Progenitor cell of endocrine pancreas (in vitro differentiated cells): ENCODE results near the gene CD101. TPM values are rescaled to one million over a fixed set of nuclear protein-coding genes. Genes with fewer than 3 reads are reported as not detected.

Experiments used
- DNase-seq: peaks from one replicate; pipeline ENCODE4 v3.0.0; 2021; ENCODE audit warnings: low spot score; ENCODE audit not compliant: unreplicated experiment
- H3K27ac Mint-ChIP-seq: 2 replicates; pipeline ENCODE4 v1.8.0; 2021; ENCODE audit warnings: mild to moderate bottlenecking, moderate library complexity, mixed read lengths
- H3K27me3 Mint-ChIP-seq: 2 replicates; pipeline ENCODE4 v1.8.0; 2021; ENCODE audit warnings: mixed read lengths
- H3K36me3 Mint-ChIP-seq: 2 replicates; pipeline ENCODE4 v1.8.0; 2022; ENCODE audit warnings: mixed read lengths; ENCODE audit not compliant: insufficient read depth
- H3K4me1 Mint-ChIP-seq: 2 replicates; pipeline ENCODE4 v1.8.0; 2021; ENCODE audit warnings: low read depth, mixed read lengths
- H3K4me3 Mint-ChIP-seq: 2 replicates; pipeline ENCODE4 v1.8.0; 2021; ENCODE audit warnings: low read depth, mild to moderate bottlenecking, moderate library complexity, mixed read lengths
- H3K9me3 Mint-ChIP-seq: 2 replicates; pipeline ENCODE4 v1.8.0; 2021; ENCODE audit warnings: low read depth, mixed read lengths
- total RNA-seq: library from RNA; stranded (reverse); gene quantifications from 2 replicates; pipeline ENCODE4 v1.2.1, GENCODE V29; 2021
- TF ChIP-seq, protein P1 (sequence below): fragments of 200-600 bp; sonication (generic); IDR thresholded peaks from one replicate; pipeline ENCODE4 v1.5.0; 2021; ENCODE audit warnings: antibody characterized with exemption, mild to moderate bottlenecking; ENCODE audit not compliant: unreplicated experiment

The CD101 gene
- total RNA-seq, 1 donor from 2014 or later = 2.8 TPM

- Mint-ChIP-seq H3K4me1 (peaks cover 2% of the 10 kb centered on the region), H3K36me3 (peaks cover 2% of the 10 kb centered on the region), H3K4me3 (no peak overlapping the region), H3K9me3 (no peaks in the 10 kb centered on the region), H3K27ac (no peak overlapping the region), H3K27me3 (no peaks in the 10 kb centered on the region)
- TF ChIP-seq, protein P1, sequence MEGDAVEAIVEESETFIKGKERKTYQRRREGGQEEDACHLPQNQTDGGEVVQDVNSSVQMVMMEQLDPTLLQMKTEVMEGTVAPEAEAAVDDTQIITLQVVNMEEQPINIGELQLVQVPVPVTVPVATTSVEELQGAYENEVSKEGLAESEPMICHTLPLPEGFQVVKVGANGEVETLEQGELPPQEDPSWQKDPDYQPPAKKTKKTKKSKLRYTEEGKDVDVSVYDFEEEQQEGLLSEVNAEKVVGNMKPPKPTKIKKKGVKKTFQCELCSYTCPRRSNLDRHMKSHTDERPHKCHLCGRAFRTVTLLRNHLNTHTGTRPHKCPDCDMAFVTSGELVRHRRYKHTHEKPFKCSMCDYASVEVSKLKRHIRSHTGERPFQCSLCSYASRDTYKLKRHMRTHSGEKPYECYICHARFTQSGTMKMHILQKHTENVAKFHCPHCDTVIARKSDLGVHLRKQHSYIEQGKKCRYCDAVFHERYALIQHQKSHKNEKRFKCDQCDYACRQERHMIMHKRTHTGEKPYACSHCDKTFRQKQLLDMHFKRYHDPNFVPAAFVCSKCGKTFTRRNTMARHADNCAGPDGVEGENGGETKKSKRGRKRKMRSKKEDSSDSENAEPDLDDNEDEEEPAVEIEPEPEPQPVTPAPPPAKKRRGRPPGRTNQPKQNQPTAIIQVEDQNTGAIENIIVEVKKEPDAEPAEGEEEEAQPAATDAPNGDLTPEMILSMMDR = no peak
- no peak for DNase-seq
Measured at GRCh38 chr1:117046781-117047180, 45.2 kb downstream of the CD101 start.

GRCh38 chr1:117047271-117047670, 45.7 kb downstream of the CD101 start:
- peaks cover 2% of the 10 kb centered on the region for H3K36me3 Mint-ChIP-seq
- no peaks in the 10 kb centered on the region for H3K27me3 Mint-ChIP-seq
- H3K27ac Mint-ChIP-seq = no peak overlapping the region
- no peaks in the 10 kb centered on the region for H3K9me3 Mint-ChIP-seq
- TF ChIP-seq, protein P1 = no peak
- no peak for DNase-seq
- no peak overlapping the region for H3K4me3 Mint-ChIP-seq
- H3K4me1 Mint-ChIP-seq = peaks cover 2% of the 10 kb centered on the region

DNA sequence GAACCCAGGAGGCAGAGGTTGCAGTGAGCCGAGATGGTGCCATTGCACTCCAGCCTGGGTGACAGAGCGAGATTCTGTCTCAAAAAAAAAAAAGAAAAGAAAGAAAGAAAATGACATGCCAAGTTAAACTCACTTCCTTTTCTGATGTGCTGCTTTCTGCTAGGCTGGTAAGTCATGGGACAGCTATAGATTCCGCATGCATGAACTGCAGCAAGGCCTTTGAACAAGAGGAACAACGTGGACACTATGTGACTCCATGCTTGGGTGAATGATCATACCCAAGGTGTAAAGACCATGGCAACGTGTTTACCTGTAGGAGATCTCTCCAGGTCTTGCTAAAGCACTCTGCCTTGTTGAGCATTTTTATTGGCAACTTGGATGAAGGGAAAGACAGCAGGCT, 48.3 kb downstream of the CD101 start:
- Mint-ChIP-seq H3K4me1 (peaks cover 2% of the 10 kb centered on the region), H3K4me3 (no peak overlapping the region), H3K27ac (no peak overlapping the region), H3K27me3 (no peaks in the 10 kb centered on the region), H3K9me3 (no peaks in the 10 kb centered on the region), H3K36me3 (peaks cover 2% of the 10 kb centered on the region)
- TF ChIP-seq, protein P1 = no peak
- DNase-seq = no peak

GRCh38 chr1:117051224-117052064, 49.9 kb downstream of the CD101 start:
- Mint-ChIP-seq H3K9me3 (no peaks in the 10 kb centered on the region), H3K27me3 (no peaks in the 10 kb centered on the region), H3K27ac (no peak overlapping the region), H3K4me1 (peaks cover 2% of the 10 kb centered on the region), H3K36me3 (peaks cover 2% of the 10 kb centered on the region), H3K4me3 (no peak overlapping the region)
- DNase-seq = no peak
- TF ChIP-seq, protein P1 = no peak

GRCh38 chr1:117054068-117054467, 52.5 kb downstream of the CD101 start:
- H3K27ac Mint-ChIP-seq = no peak overlapping the region
- H3K27me3 Mint-ChIP-seq = no peaks in the 10 kb centered on the region
- TF ChIP-seq, protein P1 = no peak
- H3K4me3 Mint-ChIP-seq = no peak overlapping the region
- H3K9me3 Mint-ChIP-seq = no peaks in the 10 kb centered on the region
- peaks cover 7% of the 10 kb centered on the region for H3K4me1 Mint-ChIP-seq
- no peak for DNase-seq
- no peaks in the 10 kb centered on the region for H3K36me3 Mint-ChIP-seq
